H1 (cell line): ENCODE data around the gene EMD. TPM values are rescaled to one million over a fixed set of nuclear protein-coding genes. Genes with fewer than 3 reads are reported as not detected.

Experiments
- CTCF ChIA-PET: fragments of 300-600 bp; sonication (Branson Sonifier 250); formaldehyde crosslinking; loops from one replicate; lab custom pipeline; 2021; ENCODE audit not compliant: partially characterized antibody; lab: Charles Lee
- POLR2A ChIA-PET: fragments of 300-600 bp; sonication (Branson Sonifier 250); formaldehyde crosslinking; loops from one replicate; lab custom pipeline; 2021; ENCODE audit warnings: inconsistent platforms; ENCODE audit not compliant: partially characterized antibody; lab: Charles Lee
- DNase-seq, 2 experiments: peaks; one replicate each; pipeline versions ENCODE4 v3.0.0 to v3.0.0-alpha.2; 2010 to 2022; ENCODE audit warnings: low spot score in 2 of 2, low read depth in 1 of 2, mixed read lengths in 1 of 2
- FAIRE-seq: peaks from 2 replicates; lab custom pipeline; 2011; peaks lifted over from hg19 to GRCh38; lab: Jason Lieb, UNC
- H2AFZ ChIP-seq: 2 replicates; pipeline ENCODE4 v1.8.1; 2012; ENCODE audit warnings: low read length, inconsistent platforms
- H2AK5ac ChIP-seq: 2 replicates; pipeline ENCODE4 v1.6.1; 2013; ENCODE audit warnings: low read depth, low read length
- H2BK120ac ChIP-seq: replicated peaks from 2 replicates; pipeline ENCODE3; 2013; ENCODE audit warnings: low read depth, low read length, inconsistent platforms
- H2BK12ac ChIP-seq: 2 replicates; pipeline ENCODE4 v1.6.1; 2013; ENCODE audit warnings: low read depth, low read length
- H2BK15ac ChIP-seq: 2 replicates; pipeline ENCODE4 v1.6.1; 2013; ENCODE audit warnings: low read length
- H2BK20ac ChIP-seq: 2 replicates; pipeline ENCODE4 v1.6.1; 2013; ENCODE audit warnings: low read length
- H2BK5ac ChIP-seq: 2 replicates; pipeline ENCODE4 v1.6.1; 2013; ENCODE audit warnings: low read depth, low read length
- H3K14ac ChIP-seq: 2 replicates; pipeline ENCODE4 v1.6.1; 2013; ENCODE audit warnings: inconsistent platforms; ENCODE audit not compliant: insufficient read length
- H3K18ac ChIP-seq: 2 replicates; pipeline ENCODE4 v1.6.1; 2013; ENCODE audit warnings: low read length; ENCODE audit errors: extremely low read depth
- H3K23ac ChIP-seq: 2 replicates; pipeline ENCODE4 v1.6.1; 2013; ENCODE audit warnings: inconsistent platforms; ENCODE audit not compliant: insufficient read length
- H3K23me2 ChIP-seq: 2 replicates; pipeline ENCODE4 v1.6.1; 2013; ENCODE audit warnings: low read depth, low read length
- H3K27ac ChIP-seq: 2 replicates; pipeline ENCODE4 v1.6.1; 2011; ENCODE audit warnings: low read depth, low read length, inconsistent platforms
- H3K27me3 ChIP-seq, 4 experiments: replicated peaks in 1 of 4; 1 replicate in 1 of 4; 2 replicates in 3 of 4; pipeline versions ENCODE4 v1.6.1 to v1.8.1; 2011 to 2013; ENCODE audit warnings: low read length in 3 of 4, mild to moderate bottlenecking in 3 of 4, inconsistent platforms in 2 of 4, mixed read lengths in 2 of 4, moderate library complexity in 1 of 4; ENCODE audit not compliant: control insufficient read depth in 3 of 4, insufficient read depth in 3 of 4; ENCODE audit errors: extremely low read depth in 1 of 4
- H3K36me3 ChIP-seq, 4 experiments: 2 replicates each; pipeline versions ENCODE4 v1.6.1 to v1.8.1; 2011 to 2013; ENCODE audit warnings: mild to moderate bottlenecking in 4 of 4, low read length in 3 of 4, moderate library complexity in 2 of 4, control low read depth in 1 of 4, inconsistent platforms in 1 of 4; ENCODE audit not compliant: insufficient read depth in 4 of 4, control insufficient read depth in 2 of 4
- H3K4ac ChIP-seq: replicated peaks from 2 replicates; pipeline ENCODE3; 2013; ENCODE audit warnings: low read length, low read depth, mixed read lengths, inconsistent platforms; ENCODE audit not compliant: insufficient read length
- H3K4me1 ChIP-seq, 4 experiments: replicated peaks in 1 of 4; 1 replicate in 1 of 4; 2 replicates in 3 of 4; pipeline versions ENCODE4 v1.6.1 to v1.8.1; 2011 to 2013; ENCODE audit warnings: low read length in 3 of 4, inconsistent platforms in 2 of 4, mixed read lengths in 1 of 4; ENCODE audit not compliant: insufficient read depth in 4 of 4, control insufficient read depth in 3 of 4
- H3K4me2 ChIP-seq, 2 experiments: 2 replicates each; pipeline versions ENCODE4 v1.6.1 to v1.8.1; 2011 to 2013; ENCODE audit warnings: low read depth in 2 of 2, low read length in 2 of 2, control low read depth in 1 of 2, inconsistent platforms in 1 of 2, mild to moderate bottlenecking in 1 of 2; ENCODE audit not compliant: insufficient read depth in 1 of 2
- H3K4me3 ChIP-seq, 4 experiments: fragments of 200-600, 300-600 bp in 1 of 4; sonication (generic), shearing (Covaris generic), sonication (Bioruptor Twin) in 1 of 4; 2 replicates each; pipeline versions ENCODE4 v1.5.1 to v1.8.1; 2011 to 2016; ENCODE audit warnings: low read length in 4 of 4, low read depth in 3 of 4, control low read depth in 2 of 4, inconsistent platforms in 2 of 4, mild to moderate bottlenecking in 2 of 4, mixed read lengths in 1 of 4, moderate library complexity in 1 of 4; ENCODE audit not compliant: insufficient read depth in 2 of 4; ENCODE audit errors: extremely low read depth in 1 of 4
- H3K56ac ChIP-seq: replicated peaks from 2 replicates; pipeline ENCODE3; 2013; ENCODE audit warnings: low read depth, mild to moderate bottlenecking, mixed read lengths, low read length, inconsistent platforms; ENCODE audit not compliant: insufficient read length
- H3K79me1 ChIP-seq: 2 replicates; pipeline ENCODE4 v1.6.1; 2013; ENCODE audit warnings: low read depth, low read length, control low read depth
- H3K79me2 ChIP-seq, 2 experiments: 2 replicates each; pipeline versions ENCODE4 v1.6.1 to v1.8.1; 2012 to 2013; ENCODE audit warnings: low read length in 2 of 2, mild to moderate bottlenecking in 2 of 2, inconsistent platforms in 1 of 2; ENCODE audit not compliant: insufficient read depth in 2 of 2, control insufficient read depth in 1 of 2
- H3K9ac ChIP-seq, 4 experiments: replicated peaks in 1 of 4; 1 replicate in 1 of 4; 2 replicates in 3 of 4; pipeline versions ENCODE4 v1.6.1 to v1.8.1; 2011 to 2013; ENCODE audit warnings: low read depth in 3 of 4, low read length in 3 of 4, control low read depth in 2 of 4, mild to moderate bottlenecking in 2 of 4, moderate library complexity in 2 of 4, inconsistent platforms in 1 of 4; ENCODE audit errors: extremely low read depth in 1 of 4
- H3K9me3 ChIP-seq, 2 experiments: 2 replicates each; pipeline versions ENCODE4 v1.6.1 to v1.8.1; 2012 to 2013; ENCODE audit warnings: mild to moderate bottlenecking in 2 of 2, moderate library complexity in 2 of 2, control low read depth in 1 of 2, inconsistent platforms in 1 of 2, low read depth in 1 of 2, low read length in 1 of 2, mixed read lengths in 1 of 2; ENCODE audit not compliant: insufficient read depth in 2 of 2
- H4K20me1 ChIP-seq, 2 experiments: replicated peaks in 1 of 2; 2 replicates each; pipeline versions ENCODE3 to v1.8.1; 2011 to 2013; ENCODE audit warnings: inconsistent platforms in 2 of 2, low read length in 2 of 2, mild to moderate bottlenecking in 1 of 2; ENCODE audit not compliant: insufficient read depth in 2 of 2, control insufficient read depth in 1 of 2
- H4K5ac ChIP-seq: 2 replicates; pipeline ENCODE4 v1.6.1; 2013; ENCODE audit warnings: low read length, low read depth, mixed read lengths, inconsistent platforms; ENCODE audit not compliant: insufficient read length
- H4K8ac ChIP-seq: 2 replicates; pipeline ENCODE4 v1.8.0; 2013; ENCODE audit warnings: mild to moderate bottlenecking, moderate library complexity, low read length, inconsistent platforms; ENCODE audit not compliant: insufficient read depth; ENCODE audit errors: extremely low read depth
- H4K91ac ChIP-seq: replicated peaks from 2 replicates; pipeline ENCODE3; 2013; ENCODE audit warnings: low read length, mixed read lengths, inconsistent platforms; ENCODE audit not compliant: insufficient read length
- MAFK ChIP-seq: IDR thresholded peaks from 2 replicates; pipeline ENCODE4 v1.6.1; 2012; ENCODE audit warnings: low read depth, mild to moderate bottlenecking, improper control_type of control experiment, low read length
- WGBS, 2 experiments: shearing (Covaris generic) in 1 of 2; methylation state at CpG; one replicate each; pipeline versions ENCODE4 v1.1.6 to v1.1.7; 2013 to 2015; ENCODE audit warnings: low lambda C conversion rate in 2 of 2, mixed read lengths in 2 of 2, inconsistent platforms in 1 of 2, low coverage in 1 of 2, missing lambda C conversion rate in 1 of 2; ENCODE audit not compliant: insufficient replicate concordance in 2 of 2, insufficient coverage in 1 of 2, insufficient read length in 1 of 2; ENCODE audit errors: extremely low coverage in 1 of 2, missing lambda C conversion rate in 1 of 2; 5-methylcytosine and 5-hydroxymethylcytosine counted together
- polyA plus RNA-seq, 7 experiments: library from polyadenylated mRNA; depleted of rRNA in 3 of 7; stranded (reverse) in 5 of 7; unstranded in 2 of 7; fragments of >200 nt in 5 of 7; fragments of 200-250 nt in 2 of 7; gene quantifications; 1 replicate in 5 of 7; 2 replicates in 1 of 7; 4 replicates in 1 of 7; pipeline versions ENCODE4 v1.2.1 to v1.2.3, GENCODE V29; 2011 to 2013; ENCODE audit warnings: missing spikeins in 2 of 7, mixed read lengths in 2 of 7
- total RNA-seq: library from RNA; stranded (reverse); fragmentation: NEBNext Ultra II Directional; extraction: Animal tissue kit (Norgen Biotek cat#: 25700); gene quantifications from 2 replicates; pipeline ENCODE4 v1.2.1, GENCODE V29; 2021

The EMD gene
- total and polyA plus RNA-seq, 2 of the 8 experiments (the other 6 are each of a cell fraction or from before 2014, with no cell fraction given) = 45.5 to 109 TPM

GRCh38 chrX:154403192-154403591, 24.1 kb downstream of the EMD start:
- H2BK120ac ChIP-seq = no peak overlapping the region
- H3K4ac ChIP-seq = no peak overlapping the region
- H3K18ac ChIP-seq = no peak overlapping the region
- H3K4me2 ChIP-seq = no peak overlapping the region
- H4K20me1 ChIP-seq = peaks cover 3 to 4% of the 10 kb centered on the region in 2 experiments
- H3K79me1 ChIP-seq = no peaks in the 10 kb centered on the region
- H3K23me2 ChIP-seq = peaks cover 6% of the 10 kb centered on the region; the same call in 1 of the 2 replicates
- DNase-seq = no peak
- ChIA-PET CTCF (interaction anchor here (0.6 kb wide), 1 partner anchor 134 kb away, joined by 3 read pairs; no protein-coding TSS in a partner anchor), POLR2A (interaction anchor here (1.6 to 8.4 kb wide), 7 partner anchors 6 to 55 kb away, joined by 3 to 124 read pairs (median 80); partner anchors contain the start of genes DNASE1L1, EMD, FLNA and PLXNA3)
- no peak overlapping the region for H2BK12ac ChIP-seq
- no peak overlapping the region for H2AK5ac ChIP-seq
- H4K5ac ChIP-seq = no peak overlapping the region
- no peak overlapping the region for H4K8ac ChIP-seq
- no peak overlapping the region for H3K56ac ChIP-seq
- H3K9me3 ChIP-seq = no peaks in the 10 kb centered on the region
- no peak overlapping the region for H3K4me3 ChIP-seq
- H2BK20ac ChIP-seq = no peak overlapping the region
- H3K36me3 ChIP-seq = peaks cover 13 to 25% (median 19%) of the 10 kb centered on the region in 4 experiments
- no peak overlapping the region for H2BK5ac ChIP-seq
- H4K91ac ChIP-seq = no peak overlapping the region
- WGBS, 2 experiments = 95% methylated on average over 9 of the region's 10 CpGs; no CpG with 5 or more reads in 1 of the 2 experiments
- no peak overlapping the region for H2BK15ac ChIP-seq
- peaks cover 0 to 6% (median 0%) of the 10 kb centered on the region in 4 experiments; a peak in 2 of 7 replicates for H3K4me1 ChIP-seq
- no peak overlapping the region for H3K9ac ChIP-seq
- no peak overlapping the region for H3K23ac ChIP-seq
- no peak for FAIRE-seq
- no peak overlapping the region for H3K14ac ChIP-seq
- no peak overlapping the region for H3K27ac ChIP-seq
- H3K27me3 ChIP-seq = no peaks in the 10 kb centered on the region
- peaks cover 0 to 14% of the 10 kb centered on the region in 2 experiments; a peak in 2 of 4 replicates for H3K79me2 ChIP-seq
- no peak overlapping the region for H2AFZ ChIP-seq
- TF ChIP-seq MAFK = no peak
- TF ChIP-seq, all 59 proteins: peak for 0
